AG04450 (cell line): ENCODE measurements around the gene FIBCD1. TPM values are rescaled to one million over a fixed set of nuclear protein-coding genes. Genes with fewer than 3 reads are reported as not detected.

ENCODE experiments used
- CTCF ChIA-PET: fragments of 300-600, 350-600 bp; formaldehyde crosslinking; extraction: SDS; loops from one replicate; lab custom pipeline; 2022; ENCODE audit warnings: antibody characterized with exemption, inconsistent platforms; lab: Charles Lee
- POLR2A ChIA-PET: fragments of 350-600 bp; formaldehyde crosslinking; extraction: SDS; loops from one replicate; lab custom pipeline; 2021; ENCODE audit warnings: antibody characterized with exemption, inconsistent platforms; lab: Yijun Ruan, JAX
- DNase-seq: peaks from one replicate; pipeline ENCODE4 v3.0.0-alpha.2; 2011; ENCODE audit warnings: low read depth, low spot score
- H3K27ac ChIP-seq: one replicate; pipeline ENCODE4 v1.5.1; 2012; ENCODE audit warnings: low read depth, low read length, control low read depth
- H3K27me3 ChIP-seq: one replicate; pipeline ENCODE4 v1.6.0; 2012; ENCODE audit warnings: low read length; ENCODE audit not compliant: control insufficient read depth, insufficient read depth
- H3K4me3 ChIP-seq: 2 replicates; pipeline ENCODE4 v1.5.1; 2011; ENCODE audit warnings: mild to moderate bottlenecking, low read depth, low read length, control low read depth
- H3K9me3 ChIP-seq: 2 replicates; pipeline ENCODE4 v1.5.1; 2012; ENCODE audit warnings: low read length; ENCODE audit not compliant: control insufficient read depth, insufficient read depth
- polyA plus RNA-seq: library from polyadenylated mRNA; depleted of rRNA; stranded (reverse); fragments of >200 nt; gene quantifications from 2 replicates; pipeline ENCODE4 v1.2.3, GENCODE V29; 2011
- TF ChIP-seq, protein P1 (sequence below): IDR thresholded peaks from 2 replicates; pipeline ENCODE4 v1.5.1; 2011; ENCODE audit warnings: low read depth, low read length, control low read depth, inconsistent platforms

Gene FIBCD1
- polyA plus RNA-seq, 1 experiment, result 2.2 TPM

DNA sequence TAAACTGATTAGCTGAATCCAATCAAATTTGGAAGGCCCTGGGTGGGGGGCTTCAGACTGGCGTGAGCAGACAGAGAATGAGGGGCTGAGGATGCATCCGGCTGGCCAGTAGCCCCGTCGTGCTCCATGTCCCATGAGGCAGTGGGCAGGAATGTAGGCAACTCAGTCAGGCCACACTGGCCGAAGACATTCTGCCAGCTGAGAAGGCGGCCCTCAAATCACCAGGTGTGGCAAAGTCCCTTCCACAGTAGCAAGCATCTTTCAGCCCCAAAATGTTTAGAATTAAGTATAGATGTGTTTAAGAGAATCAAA, 44.3 kb upstream of the FIBCD1 start:
- Histone ChIP-seq H3K9me3 (peaks cover 3% of the 10 kb centered on the region; the same call in 1 of the 2 replicates), H3K4me3 (no peak overlapping the region), H3K27ac (no peak overlapping the region), H3K27me3 (peaks cover 28% of the 10 kb centered on the region)
- DNase-seq, result no peak
- POLR2A ChIA-PET, result no interaction called here
- TF ChIP-seq, protein P1, sequence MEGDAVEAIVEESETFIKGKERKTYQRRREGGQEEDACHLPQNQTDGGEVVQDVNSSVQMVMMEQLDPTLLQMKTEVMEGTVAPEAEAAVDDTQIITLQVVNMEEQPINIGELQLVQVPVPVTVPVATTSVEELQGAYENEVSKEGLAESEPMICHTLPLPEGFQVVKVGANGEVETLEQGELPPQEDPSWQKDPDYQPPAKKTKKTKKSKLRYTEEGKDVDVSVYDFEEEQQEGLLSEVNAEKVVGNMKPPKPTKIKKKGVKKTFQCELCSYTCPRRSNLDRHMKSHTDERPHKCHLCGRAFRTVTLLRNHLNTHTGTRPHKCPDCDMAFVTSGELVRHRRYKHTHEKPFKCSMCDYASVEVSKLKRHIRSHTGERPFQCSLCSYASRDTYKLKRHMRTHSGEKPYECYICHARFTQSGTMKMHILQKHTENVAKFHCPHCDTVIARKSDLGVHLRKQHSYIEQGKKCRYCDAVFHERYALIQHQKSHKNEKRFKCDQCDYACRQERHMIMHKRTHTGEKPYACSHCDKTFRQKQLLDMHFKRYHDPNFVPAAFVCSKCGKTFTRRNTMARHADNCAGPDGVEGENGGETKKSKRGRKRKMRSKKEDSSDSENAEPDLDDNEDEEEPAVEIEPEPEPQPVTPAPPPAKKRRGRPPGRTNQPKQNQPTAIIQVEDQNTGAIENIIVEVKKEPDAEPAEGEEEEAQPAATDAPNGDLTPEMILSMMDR, result no peak
- CTCF ChIA-PET, result interaction anchor here (1.3 kb wide), 1 partner anchor 63 kb away, joined by 3 read pairs; no protein-coding TSS in a partner anchor

DNA sequence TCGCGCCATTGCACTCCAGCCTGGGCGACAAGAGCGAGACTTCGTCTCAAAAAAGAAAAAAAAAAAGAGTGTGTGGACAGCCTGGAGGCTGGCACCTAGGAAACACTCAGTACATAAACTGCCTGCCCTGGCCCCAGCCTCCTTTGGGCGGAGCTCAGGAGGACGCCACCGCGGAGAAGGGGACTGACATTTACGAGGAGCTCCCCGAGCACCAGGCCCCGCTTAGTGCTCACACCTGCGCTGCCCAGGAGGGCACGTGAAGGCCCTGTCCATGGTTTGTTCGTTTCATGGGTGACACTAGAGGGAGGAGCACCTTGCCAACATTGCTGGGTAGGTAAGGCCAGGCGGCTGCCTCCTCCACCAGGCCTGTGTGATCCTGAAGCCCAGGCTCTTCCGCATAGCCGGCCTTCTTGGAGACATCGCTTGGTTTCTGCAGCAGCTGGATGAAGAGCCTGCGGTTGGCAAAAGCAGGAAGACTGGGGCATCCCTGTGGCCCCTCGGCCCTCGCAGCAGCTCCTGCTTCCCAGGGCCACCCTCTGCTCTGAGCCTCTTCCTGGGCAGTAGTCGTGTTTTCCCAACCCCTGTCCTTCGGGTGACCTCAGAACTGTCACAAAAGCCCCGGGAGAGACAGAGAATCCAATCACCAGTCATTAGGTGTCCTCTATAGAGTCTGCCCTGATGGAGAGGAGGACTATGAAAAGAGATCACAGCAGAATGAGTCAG, 43.8 kb upstream of the FIBCD1 start:
- POLR2A ChIA-PET, result no interaction called here
- no peak for DNase-seq
- no peak overlapping the region for H3K4me3 ChIP-seq
- H3K9me3 ChIP-seq, result peaks cover 3% of the 10 kb centered on the region; the same call in 1 of the 2 replicates
- TF ChIP-seq, protein P1, result no peak
- H3K27ac ChIP-seq, result no peak overlapping the region
- H3K27me3 ChIP-seq, result peaks cover 23% of the 10 kb centered on the region
- CTCF ChIA-PET, result interaction anchor here (1.6 kb wide), 1 partner anchor 15 kb away, joined by 5 read pairs; no protein-coding TSS in a partner anchor

DNA sequence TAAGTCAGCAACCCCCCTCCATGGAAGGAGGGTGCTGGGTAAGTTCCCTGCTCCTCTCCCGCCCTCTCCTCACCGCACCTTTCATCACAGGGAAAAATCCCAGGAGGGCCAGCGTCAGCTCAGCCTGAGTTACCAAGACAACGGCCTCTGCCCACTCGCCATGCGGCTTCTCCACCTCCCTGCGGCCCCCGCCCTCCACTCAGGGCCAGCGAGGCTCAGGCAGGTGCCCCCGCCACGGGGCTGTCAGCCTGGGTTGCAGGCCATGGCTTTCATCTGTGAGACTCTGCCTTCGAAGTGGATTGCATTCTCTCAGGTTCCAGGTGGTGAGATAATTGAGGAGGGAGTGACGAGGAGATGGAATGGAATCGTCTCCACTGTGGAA, 42.7 kb upstream of the FIBCD1 start:
- H3K27ac ChIP-seq, result no peak overlapping the region
- POLR2A ChIA-PET, result no interaction called here
- H3K4me3 ChIP-seq, result no peak overlapping the region
- TF ChIP-seq, protein P1, result no peak
- CTCF ChIA-PET, result interaction anchor here (1.6 kb wide), 1 partner anchor 17 kb away, joined by 5 read pairs; no protein-coding TSS in a partner anchor
- peaks cover 25% of the 10 kb centered on the region for H3K27me3 ChIP-seq
- H3K9me3 ChIP-seq, result peaks cover 3% of the 10 kb centered on the region; the same call in 1 of the 2 replicates
- DNase-seq, result no peak

DNA sequence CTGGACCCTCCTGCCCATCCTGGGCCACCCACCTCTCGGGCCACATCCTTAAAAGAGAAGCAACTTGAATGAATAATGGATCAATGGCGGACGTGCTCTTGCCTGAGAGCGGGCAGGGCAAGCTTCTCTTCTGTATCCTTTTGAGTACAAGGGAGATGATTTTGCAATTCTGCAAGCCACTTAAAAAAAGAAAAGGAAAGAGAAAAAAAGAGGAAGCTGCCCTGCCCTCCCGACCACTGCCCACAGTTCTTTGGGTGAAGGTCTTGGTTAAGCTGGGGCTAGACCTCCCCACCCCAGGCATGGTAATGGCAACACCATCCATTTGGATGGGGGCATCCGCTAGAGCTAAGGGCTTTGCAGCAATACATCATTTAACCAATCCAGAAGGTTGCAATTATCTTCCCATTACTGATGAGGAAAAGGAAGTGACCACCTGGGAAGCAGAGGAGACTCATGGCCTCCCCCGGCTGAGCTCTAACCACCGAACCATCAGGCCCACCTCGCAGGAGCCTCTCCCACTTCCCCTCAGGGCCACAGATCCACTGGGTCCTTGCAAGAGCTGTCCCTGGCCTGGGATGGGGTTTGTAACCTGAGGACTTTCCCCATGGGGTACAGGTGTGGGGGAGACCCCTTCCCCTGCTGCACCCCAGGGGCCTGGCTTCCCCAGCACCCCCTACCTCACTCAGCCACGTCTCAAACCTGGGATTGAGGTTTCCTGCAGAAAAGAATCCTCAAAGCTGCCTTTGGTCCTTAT, 42.1 kb upstream of the FIBCD1 start:
- DNase-seq, result no peak
- POLR2A ChIA-PET, result no interaction called here
- Histone ChIP-seq H3K9me3 (peaks cover 3% of the 10 kb centered on the region; the same call in 1 of the 2 replicates), H3K27ac (no peak overlapping the region), H3K27me3 (peaks cover 29% of the 10 kb centered on the region), H3K4me3 (no peak overlapping the region)
- TF ChIP-seq, protein P1, result no peak
- CTCF ChIA-PET, result interaction anchor here (1.6 kb wide), 1 partner anchor 17 kb away, joined by 5 read pairs; no protein-coding TSS in a partner anchor

DNA sequence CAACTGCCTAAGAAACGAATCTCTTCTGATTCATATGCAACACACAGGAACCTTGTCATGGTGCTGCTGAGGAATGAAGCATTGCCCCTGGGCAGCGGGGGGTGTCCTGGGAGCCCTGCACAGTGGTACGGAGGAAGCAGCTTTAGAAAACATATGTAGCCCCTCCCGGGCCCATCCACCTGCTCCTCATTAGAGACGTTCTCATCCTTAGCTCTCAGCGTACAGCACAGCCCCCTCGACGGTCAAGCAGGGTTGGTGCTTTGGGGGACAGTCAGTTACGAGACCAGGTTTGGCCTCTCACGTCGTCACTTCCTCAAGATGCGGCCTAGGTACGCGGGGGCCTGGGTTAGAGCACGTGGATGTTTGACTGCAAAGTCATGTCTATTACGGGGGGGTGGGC, 41.5 kb upstream of the FIBCD1 start:
- H3K27ac ChIP-seq, result no peak overlapping the region
- ChIA-PET CTCF (no interaction called here), POLR2A (no interaction called here)
- H3K9me3 ChIP-seq, result peaks cover 3% of the 10 kb centered on the region; the same call in 1 of the 2 replicates
- no peak overlapping the region for H3K4me3 ChIP-seq
- no peak for DNase-seq
- TF ChIP-seq, protein P1, result no peak
- peaks cover 32% of the 10 kb centered on the region for H3K27me3 ChIP-seq
